K562 (cell line): ENCODE data around the gene GGA2. TPM values are rescaled to one million over a fixed set of nuclear protein-coding genes. Genes with fewer than 3 reads are reported as not detected.
A peak's percentile ranks its signal among the peaks of the same experiment; 100 is the strongest.

ENCODE experiments used
- BDP1 ChIP-seq: IDR thresholded peaks from 3 replicates; pipeline ENCODE4 v1.6.1; 2011; ENCODE audit not compliant: insufficient read length, insufficient read depth
- CBFA2T2 ChIP-seq: fragments of 450-650 bp; conservative IDR thresholded peaks from 2 replicates; pipeline ENCODE4 v1.6.1; 2017; ENCODE audit warnings: mild to moderate bottlenecking
- EGR1 ChIP-seq: fragments of 450-650 bp; conservative IDR thresholded peaks from 2 replicates; pipeline ENCODE4 v1.6.1; 2017; ENCODE audit warnings: mild to moderate bottlenecking
- ETV1 ChIP-seq: fragments of 450-650 bp; conservative IDR thresholded peaks from 2 replicates; pipeline ENCODE4 v1.6.1; 2016; ENCODE audit warnings: missing genetic modification characterization, control low read depth, low read depth, missing compliant biosample characterization
- GATAD2B ChIP-seq: fragments of 450-650 bp; IDR thresholded peaks from 2 replicates; pipeline ENCODE4 v1.6.1; 2017; ENCODE audit warnings: mild to moderate bottlenecking, borderline replicate concordance
- HMGN3 ChIP-seq: IDR thresholded peaks from 2 replicates; pipeline ENCODE4 v1.6.1; 2011; ENCODE audit warnings: borderline replicate concordance, low read depth, mild to moderate bottlenecking, mixed read lengths, low read length; ENCODE audit not compliant: insufficient read length; ENCODE audit errors: extremely low read depth
- HMGXB4 ChIP-seq: sonication (generic); formaldehyde crosslinking; IDR thresholded peaks from 2 replicates; pipeline ENCODE4 v1.8.1; 2023; ENCODE audit warnings: mild to moderate bottlenecking, missing genetic modification reagents
- IFI16 ChIP-seq: fragments of 250-450 bp; sonication (Bioruptor Pico); IDR thresholded peaks from 2 replicates; pipeline ENCODE4 v2.1.2; 2022; ENCODE audit warnings: mild to moderate bottlenecking, inconsistent platforms
- ILF3 ChIP-seq: fragments of 450-650 bp; IDR thresholded peaks from 2 replicates; pipeline ENCODE4 v1.6.1; 2018; ENCODE audit warnings: antibody characterized with exemption, mild to moderate bottlenecking, moderate library complexity, borderline replicate concordance
- LCOR ChIP-seq: sonication (generic); formaldehyde crosslinking; IDR thresholded peaks from 2 replicates; pipeline ENCODE4 v1.8.0; 2022; ENCODE audit warnings: mild to moderate bottlenecking, missing genetic modification reagents
- MCM7 ChIP-seq, 2 experiments: fragments of 450-650 bp; IDR thresholded peaks; 2 replicates each; pipeline ENCODE4 v1.6.1; 2016 to 2018
- MNT ChIP-seq, 2 experiments: fragments of 450-650 bp; conservative IDR thresholded peaks; 2 replicates each; pipeline ENCODE4 v1.6.1; 2017; ENCODE audit warnings: mild to moderate bottlenecking in 2 of 2, moderate library complexity in 2 of 2
- NR1H2 ChIP-seq: sonication (generic); formaldehyde crosslinking; IDR thresholded peaks from 2 replicates; pipeline ENCODE4 v1.4.0; 2020; ENCODE audit warnings: mild to moderate bottlenecking, missing genetic modification reagents
- NR2F6 ChIP-seq: fragments of 450-650 bp; formaldehyde crosslinking; IDR thresholded peaks from 2 replicates; pipeline ENCODE4 v1.4.0; 2020; ENCODE audit warnings: mild to moderate bottlenecking
- OTX1 ChIP-seq: fragments of 450-650 bp; formaldehyde crosslinking; IDR thresholded peaks from 2 replicates; pipeline ENCODE4 v1.4.0; 2022; ENCODE audit warnings: mild to moderate bottlenecking
- POU5F1 ChIP-seq: fragments of 150-350 bp; IDR thresholded peaks from 2 replicates; pipeline ENCODE4 v1.6.1; 2014; ENCODE audit warnings: borderline replicate concordance, low read length, low read depth, mild to moderate bottlenecking; ENCODE audit not compliant: partially characterized antibody
- PRMT5 ChIP-seq: sonication (generic); formaldehyde crosslinking; IDR thresholded peaks from 2 replicates; pipeline ENCODE4 v1.5.0; 2020; ENCODE audit warnings: missing genetic modification reagents
- RAD21 ChIP-seq, 2 experiments: fragments of 250-450 bp in 1 of 2; fragments of 450-650 bp in 1 of 2; sonication (Bioruptor Pico) in 1 of 2; formaldehyde crosslinking in 1 of 2; IDR thresholded peaks in 1 of 2; conservative IDR thresholded peaks in 1 of 2; 2 replicates each; pipeline versions ENCODE4 v1.4.0 to v1.8.0; 2020 to 2022; ENCODE audit warnings: mild to moderate bottlenecking in 2 of 2, moderate library complexity in 1 of 2
- RHOXF2B ChIP-seq: fragments of 250-450 bp; sonication (Bioruptor Pico); conservative IDR thresholded peaks from 2 replicates; pipeline ENCODE4 v1.5.1; 2021
- SMAD2 ChIP-seq: fragments of 150-350 bp; IDR thresholded peaks from 2 replicates; pipeline ENCODE4 v1.6.1; 2014; ENCODE audit warnings: low read depth, mild to moderate bottlenecking, low read length
- ZNF277 ChIP-seq: fragments of 250-450 bp; sonication (Bioruptor Pico); IDR thresholded peaks from 2 replicates; pipeline ENCODE4 v1.8.0; 2022; ENCODE audit warnings: inconsistent platforms, mild to moderate bottlenecking, moderate library complexity, borderline replicate concordance
- ZNF280B ChIP-seq: fragments of 250-450 bp; sonication (Bioruptor Pico); IDR thresholded peaks from 2 replicates; pipeline ENCODE4 v1.5.1; 2021; ENCODE audit warnings: mild to moderate bottlenecking
- ZNF3 ChIP-seq: fragments of 250-450 bp; sonication (Bioruptor Pico); IDR thresholded peaks from 2 replicates; pipeline ENCODE4 v1.5.0; 2021; ENCODE audit warnings: mild to moderate bottlenecking, moderate library complexity
- polyA plus RNA-seq, 8 experiments: library from polyadenylated mRNA; depleted of rRNA in 4 of 8; stranded (reverse) in 5 of 8; unstranded in 3 of 8; fragments of >200 nt; fragmentation: Nextera tagmentation in 2 of 8; fragmentation: Illumina TruSeq in 1 of 8; extraction: Ambion mirVana in 2 of 8; extraction: Trizol in 1 of 8; gene quantifications; 2 replicates each; pipeline versions ENCODE4 v1.2.1 to v1.2.3, GENCODE V29; 2011 to 2014; ENCODE audit warnings: inconsistent platforms in 1 of 8, missing spikeins in 1 of 8
- total RNA-seq, 7 experiments: library from RNA; depleted of rRNA in 6 of 7; stranded (reverse); fragments of >200 nt in 6 of 7; fragmentation: Illumina TruSeq in 2 of 7; extraction: Trizol in 2 of 7; gene quantifications; 2 replicates each; pipeline versions ENCODE4 v1.2.1 to v1.2.3, GENCODE V29; 2011 to 2021; ENCODE audit warnings: low replicate concordance in 1 of 7

The GGA2 gene
- total and polyA plus RNA-seq, 9 of the 15 experiments (the other 6 are each of a cell fraction or from before 2014, with no cell fraction given): 11.9 to 133 (median 66.3) TPM

- TF ChIP-seq RAD21 (CRISPR knock-in tag; conservative IDR thresholded peaks at IDR 0.05 in 1 of 2, IDR thresholded peaks at IDR 0.05 in 1 of 2) (no peak), MNT (conservative IDR thresholded peaks at IDR 0.05) (peak; percentile 86 to 90), ETV1 (tag) (no peak), HMGXB4 (peak; percentile 71; the same call in 1 of the 2 replicates), OTX1 (no peak), EGR1 (no peak), ZNF280B (CRISPR knock-in tag) (no peak), ILF3 (peak; percentile 84; the same call in 1 of the 2 replicates), ZNF3 (no peak), IFI16 (CRISPR knock-in tag) (no peak), NR2F6 (CRISPR knock-in tag) (no peak), LCOR (0 out of 2 replicates have a peak, but pooled peaks have one; percentile 16), MCM7 (IDR thresholded peaks at IDR 0.05) (no peak), RHOXF2B (CRISPR knock-in tag) (no peak), CBFA2T2 (peak; percentile 56), GATAD2B (no peak; the same call in 1 of the 2 replicates), HMGN3 (peak; percentile 90), POU5F1 (no peak), BDP1 (no peak), NR1H2 (CRISPR knock-in tag) (no peak), PRMT5 (CRISPR knock-in tag) (no peak), ZNF277 (CRISPR knock-in tag) (no peak), SMAD2 (no peak)
These were observed at the start of gene GGA2 (continued) for GRCh38 chr16:23510164-23510914.
